PFSK-1 (cell line): ENCODE measurements around the gene CEL.

Experiments used
- FOXP2 ChIP-seq: optimal IDR thresholded peaks from 2 replicates; pipeline ENCODE3; 2011; ENCODE audit warnings: borderline replicate concordance, control low read depth, inconsistent platforms; ENCODE audit not compliant: insufficient read depth; ENCODE audit errors: extremely low read length, extremely low read depth
- POLR2AphosphoS5 ChIP-seq: IDR thresholded peaks from 2 replicates; pipeline ENCODE4 v1.6.1; 2012; ENCODE audit warnings: low read depth, mild to moderate bottlenecking, control low read depth, low read length, moderate library complexity
- REST ChIP-seq, 2 experiments: IDR thresholded peaks; 2 replicates each; pipeline versions ENCODE4 v1.6.1 to v1.8.0; 2011 to 2012; ENCODE audit warnings: low read depth in 2 of 2, low read length in 2 of 2, control low read depth in 1 of 2, inconsistent platforms in 1 of 2, mild to moderate bottlenecking in 1 of 2, moderate library complexity in 1 of 2; ENCODE audit not compliant: insufficient read depth in 1 of 2
- SIN3A ChIP-seq: IDR thresholded peaks from 2 replicates; pipeline ENCODE4 v1.6.1; 2012; ENCODE audit warnings: mild to moderate bottlenecking, low read length, moderate library complexity, borderline replicate concordance; ENCODE audit not compliant: insufficient read depth
- TAF1 ChIP-seq: IDR thresholded peaks from 2 replicates; pipeline ENCODE4 v1.6.1; 2012; ENCODE audit warnings: low read length, control low read depth, borderline replicate concordance; ENCODE audit not compliant: insufficient read depth

CEL gene

DNA sequence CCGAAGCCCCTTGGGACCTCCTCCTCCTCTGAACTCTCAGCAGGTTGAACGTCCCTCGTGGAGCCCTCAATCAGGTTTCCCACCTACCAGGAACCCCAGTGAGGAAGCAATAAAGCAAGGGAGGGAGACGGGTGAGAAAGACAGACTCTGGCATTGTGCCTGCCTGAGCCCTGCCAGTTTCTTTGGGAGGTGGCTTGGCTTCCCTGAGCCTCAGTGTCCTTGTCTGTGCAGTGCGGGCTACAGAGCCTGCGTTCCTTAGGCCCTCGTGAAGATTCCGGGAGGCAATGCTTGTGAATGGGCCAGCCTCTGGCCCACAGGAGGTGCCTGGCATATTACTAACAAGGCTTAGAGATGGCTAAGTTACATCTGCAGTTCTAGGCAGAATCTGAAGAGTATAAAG is 19.1 kb upstream of the CEL start:
- no peak for TF ChIP-seq TAF1
- TF ChIP-seq FOXP2 = no peak
- TF ChIP-seq REST (IDR thresholded peaks at IDR 0.05; ENCODE audit: insufficient read depth in 1 of 2, low read depth in 2 of 2, low read length in 2 of 2) = no peak
- no peak for TF ChIP-seq SIN3A
- no peak for TF ChIP-seq POLR2AphosphoS5

GRCh38 chr9:133043449-133044035 is 18.2 kb upstream of the CEL start:
- TF ChIP-seq POLR2AphosphoS5 = no peak
- no peak for TF ChIP-seq REST (IDR thresholded peaks at IDR 0.05; ENCODE audit: insufficient read depth in 1 of 2, low read depth in 2 of 2, low read length in 2 of 2)
- no peak for TF ChIP-seq FOXP2
- no peak for TF ChIP-seq SIN3A
- no peak for TF ChIP-seq TAF1

DNA sequence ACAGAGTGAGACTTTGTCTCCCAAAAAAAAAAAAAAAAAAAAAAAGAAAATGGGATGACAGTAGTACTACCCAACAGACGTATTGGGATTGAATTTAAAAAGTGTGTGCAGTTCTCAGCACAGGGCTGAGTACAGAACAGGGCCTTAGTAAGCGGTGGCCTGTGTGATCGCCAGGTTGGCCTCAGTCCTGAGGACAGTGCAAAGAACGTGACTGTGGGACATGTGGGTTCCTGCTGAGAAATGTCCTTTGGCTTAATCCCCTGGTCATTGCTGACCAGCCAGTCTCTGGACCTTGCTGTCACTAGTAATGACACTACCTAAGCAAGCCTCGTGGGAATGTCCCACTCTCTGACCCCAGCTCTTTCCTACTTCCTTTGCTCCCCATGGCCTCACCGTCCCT is 17.7 kb upstream of the CEL start:
- no peak for TF ChIP-seq SIN3A
- TF ChIP-seq FOXP2 = no peak
- TF ChIP-seq POLR2AphosphoS5 = no peak
- no peak for TF ChIP-seq REST (IDR thresholded peaks at IDR 0.05; ENCODE audit: insufficient read depth in 1 of 2, low read depth in 2 of 2, low read length in 2 of 2)
- no peak for TF ChIP-seq TAF1

DNA sequence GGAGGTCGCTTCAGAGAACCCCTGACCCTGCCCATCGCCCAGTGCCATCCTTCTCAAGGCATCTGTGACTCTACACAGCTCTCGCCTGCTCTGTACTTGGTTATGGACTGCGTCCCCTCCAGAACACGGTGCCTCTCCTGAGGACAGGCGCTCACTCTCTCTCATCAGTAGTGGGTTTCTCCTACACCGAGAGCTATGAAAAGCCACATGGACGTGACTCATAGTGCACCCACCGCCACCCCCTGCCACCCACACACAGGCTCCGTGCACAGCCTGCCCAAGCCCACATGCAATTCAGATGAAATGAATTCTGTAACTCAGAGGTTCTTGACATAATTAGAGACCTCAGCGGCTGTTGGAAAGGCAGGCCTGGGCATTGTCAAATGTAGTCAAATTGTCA is 17.1 kb upstream of the CEL start:
- TF ChIP-seq FOXP2 (no peak), SIN3A (no peak), TAF1 (no peak), REST (IDR thresholded peaks at IDR 0.05; ENCODE audit: insufficient read depth in 1 of 2, low read depth in 2 of 2, low read length in 2 of 2) (no peak), POLR2AphosphoS5 (no peak)

DNA sequence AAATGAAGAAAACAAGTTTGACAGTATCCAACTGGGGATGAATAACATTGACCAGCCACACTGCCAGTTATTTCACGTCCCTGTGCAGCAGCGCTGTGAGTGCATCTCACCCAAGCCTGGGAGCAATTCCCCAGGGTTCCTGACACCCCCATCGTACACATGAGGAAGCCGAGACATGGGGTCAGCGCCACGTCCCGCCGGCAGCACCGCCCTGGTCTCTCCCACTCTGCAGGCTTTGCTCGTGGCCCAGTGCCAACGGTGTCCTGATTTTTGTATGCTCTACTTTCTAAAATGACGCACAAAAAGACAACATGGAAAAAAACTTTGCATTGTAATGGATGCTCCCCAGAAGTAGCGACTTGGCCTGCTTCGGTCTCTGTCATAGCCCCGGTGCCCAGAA is 16.6 kb upstream of the CEL start:
- TF ChIP-seq TAF1 (no peak), POLR2AphosphoS5 (no peak)
